GM23248 (cell line): Measurements from ENCODE around the gene FREM1. TPM values are rescaled to one million over a fixed set of nuclear protein-coding genes. Genes with fewer than 3 reads are reported as not detected.

Experiments used
- DNase-seq: peaks from one replicate; pipeline ENCODE4 v3.0.0-alpha.2; 2015
- H2AFZ ChIP-seq: fragments of 200-600 bp; sonication (generic); 2 replicates; pipeline ENCODE4 v1.6.1; 2016; ENCODE audit warnings: antibody characterized with exemption
- H3F3A ChIP-seq: fragments of 200-600 bp; sonication (generic); 2 replicates; pipeline ENCODE4 v1.6.1; 2016; ENCODE audit warnings: mild to moderate bottlenecking, antibody characterized with exemption, mixed run types; ENCODE audit not compliant: insufficient read depth
- H3K27ac ChIP-seq: fragments of 200-600 bp; sonication (generic); 2 replicates; pipeline ENCODE4 v1.5.1; 2016; ENCODE audit warnings: mild to moderate bottlenecking
- H3K27me3 ChIP-seq: fragments of 200-600 bp; sonication (generic); replicated peaks from 2 replicates; pipeline ENCODE4 v1.6.1; 2016; ENCODE audit warnings: mild to moderate bottlenecking; ENCODE audit not compliant: insufficient read depth
- H3K36me3 ChIP-seq: fragments of 200-600 bp; sonication (generic); 2 replicates; pipeline ENCODE4 v1.6.1; 2016; ENCODE audit warnings: low read depth, mild to moderate bottlenecking
- H3K4me1 ChIP-seq: fragments of 200-600 bp; sonication (generic); 2 replicates; pipeline ENCODE4 v1.6.1; 2016; ENCODE audit warnings: mild to moderate bottlenecking; ENCODE audit not compliant: insufficient read depth
- H3K4me2 ChIP-seq: fragments of 200-600 bp; sonication (generic); one replicate; pipeline ENCODE4 v1.6.1; 2016; ENCODE audit warnings: mild to moderate bottlenecking; ENCODE audit not compliant: unreplicated experiment
- H3K4me3 ChIP-seq: fragments of 200-600 bp; sonication (generic); 2 replicates; pipeline ENCODE4 v1.5.1; 2016; ENCODE audit warnings: mild to moderate bottlenecking
- H3K79me2 ChIP-seq: fragments of 200-600 bp; sonication (generic); 2 replicates; pipeline ENCODE4 v1.6.1; 2016; ENCODE audit warnings: mild to moderate bottlenecking; ENCODE audit not compliant: insufficient read depth
- H3K9ac ChIP-seq: fragments of 200-600 bp; sonication (generic); 2 replicates; pipeline ENCODE4 v1.6.1; 2016; ENCODE audit warnings: mild to moderate bottlenecking
- H3K9me2 ChIP-seq: fragments of 200-600 bp; sonication (generic); 2 replicates; pipeline ENCODE4 v1.6.1; 2016; ENCODE audit warnings: mixed run types, mild to moderate bottlenecking, moderate library complexity; ENCODE audit not compliant: insufficient read depth
- H3K9me3 ChIP-seq: fragments of 200-600 bp; sonication (generic); one replicate; pipeline ENCODE4 v1.6.1; 2017; ENCODE audit warnings: low read depth
- H4K20me1 ChIP-seq: fragments of 200-600 bp; sonication (generic); 2 replicates; pipeline ENCODE4 v1.6.0; 2016; ENCODE audit not compliant: insufficient read depth
- EZH2 ChIP-seq: fragments of 200-600 bp; sonication (generic); IDR thresholded peaks from 2 replicates; pipeline ENCODE4 v1.6.1; 2018; ENCODE audit warnings: antibody characterized with exemption, mild to moderate bottlenecking; ENCODE audit not compliant: insufficient read depth, poor library complexity, severe bottlenecking
- EZH2phosphoT487 ChIP-seq: fragments of 200-600 bp; sonication (generic); IDR thresholded peaks from 2 replicates; pipeline ENCODE4 v1.6.1; 2018; ENCODE audit warnings: antibody characterized with exemption, moderate library complexity, mild to moderate bottlenecking, low read depth; ENCODE audit not compliant: insufficient read depth
- WGBS, 2 experiments: methylation state at CpG; one replicate each; pipeline ENCODE4 v1.1.6; 2015 to 2017; ENCODE audit warnings: low lambda C conversion rate in 2 of 2, low coverage in 1 of 2; ENCODE audit errors: missing lambda C conversion rate in 2 of 2; 5-methylcytosine and 5-hydroxymethylcytosine counted together
- in situ Hi-C: fragments of 300-500 bp; cut with MboI; formaldehyde crosslinking; loops from 2 replicates; pipeline ENCODE4 v1.15.0; 2020
- polyA plus RNA-seq: library from polyadenylated mRNA; unstranded; fragments of >200 nt; fragmentation: Nextera tagmentation; extraction: Ambion mirVana; gene quantifications from 2 replicates; pipeline ENCODE4 v1.2.1, GENCODE V29; 2016
- total RNA-seq: library from RNA; depleted of rRNA; stranded (reverse); fragments of >200 nt; shearing (Covaris generic); gene quantifications from 2 replicates; pipeline ENCODE4 v1.2.3, GENCODE V29; 2014

Gene FREM1
- total and polyA plus RNA-seq, 2 experiments from 2014 or later: 0.11 to 0.31 TPM

GRCh38 chr9:14733133-14733532 lies 177.1 kb downstream of the FREM1 start:
- 64% methylated on average over 5 of the region's 5 CpGs for WGBS, 2 experiments
- Histone ChIP-seq H3K9me2 (no peaks in the 10 kb centered on the region), H3K9me3 (no peaks in the 10 kb centered on the region), H2AFZ (no peak overlapping the region), H3K27me3 (no peaks in the 10 kb centered on the region), H3K27ac (no peak overlapping the region), H3K4me2 (no peak overlapping the region), H3K4me3 (no peak overlapping the region), H3K79me2 (no peaks in the 10 kb centered on the region), H3F3A (no peaks in the 10 kb centered on the region), H4K20me1 (no peaks in the 10 kb centered on the region), H3K36me3 (no peaks in the 10 kb centered on the region), H3K9ac (no peak overlapping the region), H3K4me1 (no peaks in the 10 kb centered on the region)
- in situ Hi-C loops: no loop called here
- no peak for TF ChIP-seq EZH2phosphoT487
- TF ChIP-seq EZH2: no peak
- DNase-seq: no peak

- H3K4me3 ChIP-seq: no peak overlapping the region
- 90 to 94% methylated on average over 1 of the region's 1 CpG for WGBS, 2 experiments
- in situ Hi-C loops: no loop called here
These were observed 178.8 kb downstream of the FREM1 start for GRCh38 chr9:14731294-14731981.

DNA sequence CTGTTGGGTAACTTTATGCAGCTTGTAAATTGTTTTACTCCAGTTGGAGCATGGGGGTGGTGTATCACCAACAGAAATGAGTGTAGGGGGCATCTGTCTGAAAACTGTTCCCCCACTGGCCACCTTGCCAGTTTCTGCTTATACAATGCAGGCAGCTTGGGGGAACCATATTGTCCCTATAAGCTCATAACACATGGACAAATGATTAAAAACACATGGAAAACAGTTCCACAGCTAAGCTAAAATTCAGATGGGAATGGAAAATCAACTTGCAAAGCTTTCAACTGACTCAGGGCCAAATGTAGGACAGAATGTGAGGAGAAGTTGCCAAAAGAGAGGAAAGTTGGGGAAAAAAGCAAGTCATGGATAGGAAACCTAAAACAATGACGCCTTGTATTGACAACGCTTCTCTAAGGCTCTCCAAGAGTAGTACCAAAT lies 179.7 kb downstream of the FREM1 start:
- Histone ChIP-seq H3F3A (no peaks in the 10 kb centered on the region), H3K4me3 (no peak overlapping the region), H3K9me2 (no peaks in the 10 kb centered on the region), H4K20me1 (no peaks in the 10 kb centered on the region), H3K36me3 (no peaks in the 10 kb centered on the region), H3K9ac (no peak overlapping the region), H3K9me3 (no peaks in the 10 kb centered on the region), H2AFZ (no peak overlapping the region), H3K4me2 (no peak overlapping the region), H3K27me3 (no peaks in the 10 kb centered on the region; the same call in 1 of the 2 replicates), H3K4me1 (no peaks in the 10 kb centered on the region), H3K79me2 (no peaks in the 10 kb centered on the region), H3K27ac (no peak overlapping the region)
- no peak for TF ChIP-seq EZH2
- no peak for TF ChIP-seq EZH2phosphoT487
- in situ Hi-C loops: no loop called here
- no peak for DNase-seq
- 48 to 55% methylated on average over 2 of the region's 2 CpGs for WGBS, 2 experiments

More at GRCh38 chr9:14731294-14731981, 178.8 kb downstream of the FREM1 start:
- Histone ChIP-seq H3K9me2 (no peaks in the 10 kb centered on the region), H3K27ac (no peak overlapping the region), H3K27me3 (no peaks in the 10 kb centered on the region), H3K9ac (no peak overlapping the region), H3K36me3 (no peaks in the 10 kb centered on the region), H3K9me3 (no peaks in the 10 kb centered on the region), H3K4me2 (no peak overlapping the region), H2AFZ (no peak overlapping the region), H3F3A (no peaks in the 10 kb centered on the region), H3K4me1 (no peaks in the 10 kb centered on the region), H3K79me2 (no peaks in the 10 kb centered on the region), H4K20me1 (no peaks in the 10 kb centered on the region)
- no peak for TF ChIP-seq EZH2
- TF ChIP-seq EZH2phosphoT487: no peak
- DNase-seq: no peak

DNA sequence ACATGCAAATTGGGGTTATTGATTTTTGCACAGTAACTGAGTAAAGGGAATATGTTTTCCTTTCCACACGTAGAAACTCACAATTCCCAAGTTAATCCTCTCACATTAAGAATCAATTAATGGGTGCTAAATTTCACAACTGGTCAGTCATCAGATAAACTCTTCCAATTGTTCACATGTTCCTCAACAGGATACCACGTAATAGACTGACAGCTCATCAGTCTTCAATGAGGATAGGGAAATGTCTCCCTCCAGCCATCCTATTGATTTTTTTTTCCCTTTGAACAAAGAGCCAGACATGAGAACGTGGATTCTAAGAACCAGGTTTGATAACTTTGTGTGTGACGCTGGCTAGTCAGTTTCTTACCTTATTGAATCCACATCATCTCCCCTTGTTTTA lies 186.9 kb downstream of the FREM1 start:
- H3K4me1 ChIP-seq: no peaks in the 10 kb centered on the region
- peaks cover 11% of the 10 kb centered on the region for H3K27me3 ChIP-seq
- no peaks in the 10 kb centered on the region for H3F3A ChIP-seq
- H3K36me3 ChIP-seq: no peaks in the 10 kb centered on the region
- H3K4me2 ChIP-seq: no peak overlapping the region
- in situ Hi-C loops: no loop called here
- DNase-seq: no peak
- H4K20me1 ChIP-seq: no peaks in the 10 kb centered on the region
- no peak overlapping the region for H3K4me3 ChIP-seq
- TF ChIP-seq EZH2: no peak
- H3K9ac ChIP-seq: no peak overlapping the region
- 21 to 22% methylated on average over 4 of the region's 4 CpGs for WGBS, 2 experiments
- no peak overlapping the region for H2AFZ ChIP-seq
- no peaks in the 10 kb centered on the region for H3K9me3 ChIP-seq
- no peaks in the 10 kb centered on the region for H3K9me2 ChIP-seq
- no peak overlapping the region for H3K27ac ChIP-seq
- H3K79me2 ChIP-seq: no peaks in the 10 kb centered on the region
